ENCODE results near the gene SPSB4. TPM values are rescaled to one million over a fixed set of nuclear protein-coding genes. Genes with fewer than 3 reads are reported as not detected.

Gene SPSB4
- total and polyA plus RNA-seq, 8 donors = 2.6 to 20.2 (median 11.1) TPM

- peaks cover 6 to 16% (median 9%) of the 10 kb centered on the region in 3 donors for H3K4me1 ChIP-seq
- H3K36me3 ChIP-seq = no peaks in the 10 kb centered on the region
- intact Hi-C loops (cut with DNase I) = no loop called here
- H3K27me3 ChIP-seq = no peaks in the 10 kb centered on the region
- FAIRE-seq (no peak), ATAC-seq (no peak), DNase-seq (no peak)
- no peaks in the 10 kb centered on the region for H3K9me3 ChIP-seq
- H3K4me3 ChIP-seq = no peak overlapping the region
- TF ChIP-seq CTCF (IDR thresholded peaks at IDR 0.05) = no peak
- no peak overlapping the region for H3K27ac ChIP-seq
Measured at GRCh38 chr3:141125351-141125750, 74.2 kb downstream of the SPSB4 start.

DNA sequence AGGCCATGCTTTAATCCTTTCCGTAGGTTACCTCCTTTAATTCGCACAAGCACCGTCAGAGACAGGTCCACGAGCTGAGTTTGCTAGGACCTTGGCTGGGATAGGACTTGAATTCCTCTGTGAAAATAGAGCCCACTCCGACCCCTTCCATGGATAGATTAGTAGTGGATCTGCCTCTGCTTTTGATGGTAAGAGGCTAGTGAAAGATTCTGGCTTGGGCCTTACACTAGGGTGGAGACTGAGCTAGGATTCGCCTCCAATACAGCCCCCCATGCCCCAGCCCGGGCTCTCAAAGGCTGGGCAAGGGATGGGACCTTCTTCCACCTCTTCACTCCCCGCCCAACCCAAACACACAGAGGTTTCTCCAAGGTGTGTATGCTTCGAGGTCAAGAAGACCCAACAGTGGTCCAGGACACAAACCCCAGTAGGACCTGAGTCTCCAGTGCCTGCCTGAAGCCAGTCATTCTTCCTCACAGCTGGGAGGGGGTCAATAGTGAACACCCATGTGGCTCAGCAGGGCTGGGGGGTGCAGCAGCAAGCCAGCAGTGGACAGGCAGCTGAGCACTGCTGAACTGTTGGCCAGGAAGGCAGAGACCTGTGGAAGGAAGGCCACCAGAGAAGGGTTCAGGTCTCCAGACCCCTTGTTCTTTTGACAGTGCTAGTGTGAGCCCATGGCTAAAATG is 75.7 kb downstream of the SPSB4 start:
- Histone ChIP-seq H3K27ac (no peak overlapping the region), H3K4me1 (peaks cover 6 to 16% (median 9%) of the 10 kb centered on the region in 3 donors), H3K4me3 (no peak overlapping the region), H3K36me3 (no peaks in the 10 kb centered on the region), H3K27me3 (no peaks in the 10 kb centered on the region), H3K9me3 (no peaks in the 10 kb centered on the region)
- DNase-seq (no peak), FAIRE-seq (no peak), ATAC-seq (no peak)
- intact Hi-C loops (cut with DNase I) = no loop called here
- no peak for TF ChIP-seq CTCF (IDR thresholded peaks at IDR 0.05)
- 83 to 92% methylated on average over 9 of the region's 9 CpGs for WGBS, 2 donors

GRCh38 chr3:141127344-141128125 is 76.4 kb downstream of the SPSB4 start:
- FAIRE-seq (no peak), DNase-seq (peak in 4 of 6 donors; percentile 56 to 76 (median 62)), ATAC-seq (peak; percentile 69 to 85 (median 80))
- H3K36me3 ChIP-seq = no peaks in the 10 kb centered on the region
- H3K4me3 ChIP-seq = no peak overlapping the region
- WGBS, 2 donors = 62 to 73% methylated on average over 9 of the region's 9 CpGs
- H3K27me3 ChIP-seq = no peaks in the 10 kb centered on the region
- intact Hi-C loops (cut with DNase I) = no loop called here
- H3K27ac ChIP-seq = no peak overlapping the region
- TF ChIP-seq CTCF (IDR thresholded peaks at IDR 0.05) = no peak
- H3K4me1 ChIP-seq = peaks cover 6 to 16% (median 9%) of the 10 kb centered on the region in 3 donors
- no peaks in the 10 kb centered on the region for H3K9me3 ChIP-seq

GRCh38 chr3:141128126-141128777 is 77.1 kb downstream of the SPSB4 start:
- DNase-seq = no peak
- intact Hi-C loops (cut with DNase I) = no loop called here
- FAIRE-seq = no peak
- no peak overlapping the region for H3K27ac ChIP-seq
- no peaks in the 10 kb centered on the region for H3K27me3 ChIP-seq
- no peaks in the 10 kb centered on the region for H3K36me3 ChIP-seq
- WGBS, 2 donors = 91% methylated on average over 5 of the region's 5 CpGs
- peaks cover 6 to 16% (median 9%) of the 10 kb centered on the region in 3 donors for H3K4me1 ChIP-seq
- no peak overlapping the region for H3K4me3 ChIP-seq
- H3K9me3 ChIP-seq = no peaks in the 10 kb centered on the region
- no peak for ATAC-seq
- TF ChIP-seq CTCF (IDR thresholded peaks at IDR 0.05) = no peak

All from pancreas (tissue), 10 donors.